ENCODE data around the gene EFCAB6.

The EFCAB6 gene

GRCh38 chr22:43510281-43511070, 301.6 kb downstream of the EFCAB6 start:
- DNase-seq: peak in 1 of 42 donors; percentile 31
- intact Hi-C loops (cut with DNase I): no loop called here

GRCh38 chr22:43509337-43509736, 302.8 kb downstream of the EFCAB6 start:
- no peak for DNase-seq
- intact Hi-C loops (cut with DNase I): no loop called here

- intact Hi-C loops (cut with DNase I): no loop called here
Measured at GRCh38 chr22:43508489-43508888, 303.6 kb downstream of the EFCAB6 start.

GRCh38 chr22:43507235-43507634, 304.9 kb downstream of the EFCAB6 start:
- DNase-seq: peak in 1 of 42 donors; percentile 40
- intact Hi-C loops (cut with DNase I): no loop called here

More at GRCh38 chr22:43508489-43508888, 303.6 kb downstream of the EFCAB6 start:
- DNase-seq: no peak

- intact Hi-C loops (cut with DNase I): no loop called here
- DNase-seq: peak in 1 of 42 donors; percentile 34
Measured at GRCh38 chr22:43506487-43506886, 305.6 kb downstream of the EFCAB6 start.

GRCh38 chr22:43505896-43506295, 306.2 kb downstream of the EFCAB6 start:
- intact Hi-C loops (cut with DNase I): no loop called here
- DNase-seq: no peak

- peak in 1 of 42 donors; percentile 30 for DNase-seq
- intact Hi-C loops (cut with DNase I): no loop called here
Measured at GRCh38 chr22:43505423-43505822, 306.7 kb downstream of the EFCAB6 start.

GRCh38 chr22:43504666-43505261, 307.3 kb downstream of the EFCAB6 start:
- intact Hi-C loops (cut with DNase I): no loop called here
- no peak for DNase-seq

GRCh38 chr22:43504068-43504467, 308.0 kb downstream of the EFCAB6 start:
- intact Hi-C loops (cut with DNase I): no loop called here
- DNase-seq: no peak

- peak in 1 of 42 donors; percentile 40 for DNase-seq
Measured at GRCh38 chr22:43502306-43502874, 309.7 kb downstream of the EFCAB6 start.

GRCh38 chr22:43501878-43502277, 310.2 kb downstream of the EFCAB6 start:
- DNase-seq: peak; percentile 11 to 80 (median 54)
- intact Hi-C loops (cut with DNase I): no loop called here

More at GRCh38 chr22:43502306-43502874, 309.7 kb downstream of the EFCAB6 start:
- intact Hi-C loops (cut with DNase I): no loop called here

GRCh38 chr22:43500792-43501785, 311.0 kb downstream of the EFCAB6 start:
- intact Hi-C loops (cut with DNase I): no loop called here

GRCh38 chr22:43498856-43499253, 313.2 kb downstream of the EFCAB6 start:
- intact Hi-C loops (cut with DNase I): no loop called here
- no peak for DNase-seq

More at GRCh38 chr22:43500792-43501785, 311.0 kb downstream of the EFCAB6 start:
- DNase-seq: peak in 1 of 42 donors; percentile 41

- intact Hi-C loops (cut with DNase I): no loop called here
- peak in 1 of 42 donors; percentile 18 for DNase-seq
Measured at GRCh38 chr22:43497956-43498855, 313.9 kb downstream of the EFCAB6 start.

- no peak for DNase-seq
- intact Hi-C loops (cut with DNase I): no loop called here
Measured at GRCh38 chr22:43493297-43493696, 318.8 kb downstream of the EFCAB6 start.

GRCh38 chr22:43491737-43492136, 320.4 kb downstream of the EFCAB6 start:
- no peak for DNase-seq
- intact Hi-C loops (cut with DNase I): no loop called here

- intact Hi-C loops (cut with DNase I): no loop called here
Measured at GRCh38 chr22:43491177-43491576, 320.9 kb downstream of the EFCAB6 start.

GRCh38 chr22:43490311-43490710, 321.8 kb downstream of the EFCAB6 start:
- no peak for DNase-seq

More at GRCh38 chr22:43491177-43491576, 320.9 kb downstream of the EFCAB6 start:
- no peak for DNase-seq

More at GRCh38 chr22:43490311-43490710, 321.8 kb downstream of the EFCAB6 start:
- intact Hi-C loops (cut with DNase I): no loop called here

All from head of caudate nucleus (tissue), 42 donors.